Stimulated activated CD8-positive, alpha-beta memory T cell treated with anti-CD3 and anti-CD28 coated beads, Interleukin-4, amount 100 ng/mL, for 1 hour (primary cell): ENCODE measurements around the gene TSFM.
"Not testable (repeated sequence)": the region's sequence is repeated elsewhere in the genome, so short reads cannot be mapped to it uniquely, and the experiment has no call there.

Experiments used
- DNase-seq, 2 donors: peaks; one replicate each; pipeline ENCODE4 v3.0.0-alpha.2; 2020; ENCODE audit warnings: low read depth in 2 of 2, low spot score in 1 of 2

TSFM gene

GRCh38 chr12:57762463-57762862, 20.1 kb upstream of the TSFM start:
- no peak for DNase-seq

- no peak for DNase-seq
Observed at GRCh38 chr12:57763881-57764661, 18.5 kb upstream of the TSFM start.

GRCh38 chr12:57764662-57765002, 18.0 kb upstream of the TSFM start:
- no peak for DNase-seq

GRCh38 chr12:57765003-57765697, 17.4 kb upstream of the TSFM start:
- DNase-seq: no peak

- no peak for DNase-seq
Observed at GRCh38 chr12:57765698-57766463, 16.7 kb upstream of the TSFM start.

GRCh38 chr12:57766464-57767304, 15.9 kb upstream of the TSFM start, which contains the start of gene CYP27B1:
Gene CYP27B1, minus strand, starts transcription at chr12:57767078. Its CDS starts 37 bp downstream, at chr12:57767041.
- DNase-seq: no peak

- DNase-seq: no peak
Observed at GRCh38 chr12:57767305-57767698, 15.3 kb upstream of the TSFM start.

- no peak for DNase-seq
Observed at GRCh38 chr12:57767876-57768275, 14.7 kb upstream of the TSFM start.

GRCh38 chr12:57769594-57769993, 13.0 kb upstream of the TSFM start:
- no peak for DNase-seq

GRCh38 chr12:57770734-57771133, 11.9 kb upstream of the TSFM start:
- DNase-seq: no peak

GRCh38 chr12:57771236-57771872, 11.2 kb upstream of the TSFM start:
- DNase-seq: peak in 1 of 2 donors; percentile 62

GRCh38 chr12:57771873-57772428, 10.6 kb upstream of the TSFM start, which contains the start of gene METTL1:
Gene METTL1, minus strand, starts transcription at chr12:57772105. Its CDS starts 22 bp downstream, at chr12:57772083.
- peak; percentile 73 to 77 for DNase-seq

GRCh38 chr12:57772429-57773322, 9.9 kb upstream of the TSFM start, which contains the start of gene EEF1AKMT3:
Gene EEF1AKMT3, plus strand, starts transcription at chr12:57772614. Its CDS starts 111 bp downstream, at chr12:57772725.
- DNase-seq: no peak

GRCh38 chr12:57774634-57775033, 8.0 kb upstream of the TSFM start:
- not testable (repeated sequence) for DNase-seq

- DNase-seq: no peak
Observed at GRCh38 chr12:57775044-57775443, 7.5 kb upstream of the TSFM start.

GRCh38 chr12:57775563-57776246, 6.9 kb upstream of the TSFM start:
- DNase-seq: no peak

GRCh38 chr12:57776247-57776587, 6.4 kb upstream of the TSFM start:
- DNase-seq: no peak

- DNase-seq: no peak
Observed at GRCh38 chr12:57777367-57777766, 5.2 kb upstream of the TSFM start.
